ENCODE measurements around the gene CT45A9.
"Not testable (repeated sequence)": the region's sequence is repeated elsewhere in the genome, so short reads cannot be mapped to it uniquely, and the experiment has no call there.

Gene CT45A9

DNA sequence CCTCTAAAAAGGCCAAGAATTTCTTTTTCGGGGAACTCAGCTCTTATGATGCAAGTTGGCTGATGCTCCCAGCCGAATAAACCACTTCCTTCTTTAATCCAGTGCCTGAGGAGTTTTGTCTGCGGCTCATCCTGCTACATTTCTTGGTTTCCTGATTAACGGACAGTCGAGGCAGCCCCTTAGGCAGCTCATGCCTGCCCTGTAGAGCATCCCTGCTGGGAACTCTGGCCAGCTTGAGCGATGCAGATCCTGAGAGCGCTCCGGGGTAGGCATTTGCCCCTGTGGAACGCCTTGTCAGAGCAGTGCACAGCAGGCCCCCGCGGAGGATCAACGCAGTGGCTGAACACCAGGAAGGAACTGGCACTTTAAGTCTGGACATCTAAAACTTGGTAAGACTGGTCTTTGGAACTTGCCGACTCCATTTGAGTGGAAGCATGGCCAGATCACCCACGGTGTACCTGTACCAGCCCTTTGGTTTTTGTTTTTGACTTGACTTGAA, 18.5 kb upstream of the CT45A9 start:
- Histone ChIP-seq H3K36me3 (ENCODE audit: control insufficient read depth, insufficient read depth, low read length) (no peaks in the 10 kb centered on the region), H3K56ac (ENCODE audit: low read length) (no peak overlapping the region), H4K5ac (ENCODE audit: low read length) (no peak overlapping the region), H3K79me2 (ENCODE audit: control insufficient read depth, insufficient read depth, low read length) (no peaks in the 10 kb centered on the region), H3K4ac (ENCODE audit: low read depth, low read length) (no peak overlapping the region), H3K79me1 (ENCODE audit: low read length) (no peaks in the 10 kb centered on the region), H3K23ac (ENCODE audit: low read length) (no peak overlapping the region), H3K4me1 (ENCODE audit: control insufficient read depth, low read depth, low read length) (no peaks in the 10 kb centered on the region), H3K9ac (ENCODE audit: low read length) (no peak overlapping the region), H2BK120ac (ENCODE audit: low read depth, low read length) (no peak overlapping the region), H2BK5ac (ENCODE audit: low read length) (no peak overlapping the region), H3K27me3 (ENCODE audit: insufficient read depth, low read length, poor library complexity) (no peaks in the 10 kb centered on the region), H2BK15ac (replicated peaks; ENCODE audit: low read depth) (no peak overlapping the region), H3K27ac (ENCODE audit: low read depth, low read length) (no peak overlapping the region), H2AK5ac (ENCODE audit: low read length) (no peak overlapping the region), H3K4me2 (ENCODE audit: low read length) (no peak overlapping the region), H3K18ac (ENCODE audit: low read length) (no peak overlapping the region), H4K8ac (ENCODE audit: low read depth, low read length) (no peak overlapping the region), H3K4me3 (ENCODE audit: low read length) (no peak overlapping the region)
- no CpG with 5 or more reads among the region's 14 CpGs for whole genome bisulfite sequencing (ENCODE audit: extremely low coverage, insufficient coverage, low lambda C conversion rate)
- DNase-seq: no peak

DNA sequence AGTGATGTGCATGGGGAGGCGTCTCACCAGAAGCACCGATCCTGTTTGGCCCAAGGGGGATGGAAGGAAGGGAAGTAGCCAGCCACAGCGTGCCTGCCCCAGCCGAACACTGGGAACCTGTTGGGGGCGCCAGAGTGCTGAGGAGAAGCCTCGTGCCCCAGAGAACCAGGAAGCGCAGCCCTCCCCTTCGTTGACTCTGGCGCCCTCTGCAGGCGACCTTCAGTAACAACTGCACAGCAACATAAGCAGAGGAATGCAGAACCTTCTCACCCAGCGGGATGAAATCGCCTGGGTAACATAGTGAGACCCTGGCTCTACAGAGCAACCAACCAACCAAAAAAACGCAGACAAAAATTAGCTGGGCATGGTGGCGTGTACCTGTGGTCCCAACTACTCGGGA, 17.4 kb upstream of the CT45A9 start:
- H3K27me3 ChIP-seq (ENCODE audit: insufficient read depth, low read length, poor library complexity); H3K18ac ChIP-seq (ENCODE audit: low read length); H3K4me2 ChIP-seq (ENCODE audit: low read length); H2AK5ac ChIP-seq (ENCODE audit: low read length); H2BK120ac ChIP-seq (ENCODE audit: low read depth, low read length); H3K4ac ChIP-seq (ENCODE audit: low read depth, low read length); H3K4me3 ChIP-seq (ENCODE audit: low read length); H2BK15ac ChIP-seq (replicated peaks; ENCODE audit: low read depth); H3K9ac ChIP-seq (ENCODE audit: low read length); H3K23ac ChIP-seq (ENCODE audit: low read length); H3K79me2 ChIP-seq (ENCODE audit: control insufficient read depth, insufficient read depth, low read length); H3K56ac ChIP-seq (ENCODE audit: low read length); H3K4me1 ChIP-seq (ENCODE audit: control insufficient read depth, low read depth, low read length); H3K36me3 ChIP-seq (ENCODE audit: control insufficient read depth, insufficient read depth, low read length); H3K79me1 ChIP-seq (ENCODE audit: low read length); H3K27ac ChIP-seq (ENCODE audit: low read depth, low read length); H4K8ac ChIP-seq (ENCODE audit: low read depth, low read length); H4K5ac ChIP-seq (ENCODE audit: low read length); H2BK5ac ChIP-seq (ENCODE audit: low read length): not testable (repeated sequence)
- DNase-seq: peak; percentile 0
- WGBS (ENCODE audit: extremely low coverage, insufficient coverage, low lambda C conversion rate): no CpG with 5 or more reads among the region's 15 CpGs

DNA sequence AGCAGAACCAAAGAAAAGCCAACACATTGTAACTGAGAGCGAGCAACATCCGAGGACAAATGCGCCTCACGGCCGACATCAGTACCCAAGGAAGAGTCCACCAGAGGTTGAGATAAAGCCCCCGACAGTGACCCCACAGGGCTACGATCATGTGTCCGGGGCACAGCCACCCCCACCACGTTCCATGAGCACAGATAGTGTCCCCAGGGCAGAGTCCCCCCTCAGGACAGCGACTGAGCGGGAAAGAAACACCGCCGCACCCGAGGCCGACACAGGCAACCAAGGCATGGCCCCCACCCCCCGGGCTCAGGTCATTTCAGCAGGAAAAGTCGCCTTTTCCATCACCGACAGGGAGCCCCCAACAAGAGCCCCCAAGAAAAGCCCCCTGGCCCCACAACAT, 16.6 kb upstream of the CT45A9 start:
- H2BK15ac ChIP-seq (replicated peaks; ENCODE audit: low read depth); H2BK120ac ChIP-seq (ENCODE audit: low read depth, low read length); H3K56ac ChIP-seq (ENCODE audit: low read length); H3K79me1 ChIP-seq (ENCODE audit: low read length); H3K23ac ChIP-seq (ENCODE audit: low read length); H3K79me2 ChIP-seq (ENCODE audit: control insufficient read depth, insufficient read depth, low read length); DNase-seq; H4K8ac ChIP-seq (ENCODE audit: low read depth, low read length); H3K4me2 ChIP-seq (ENCODE audit: low read length); H3K27ac ChIP-seq (ENCODE audit: low read depth, low read length); H3K27me3 ChIP-seq (ENCODE audit: insufficient read depth, low read length, poor library complexity); H3K4me3 ChIP-seq (ENCODE audit: low read length); H2BK5ac ChIP-seq (ENCODE audit: low read length); H3K18ac ChIP-seq (ENCODE audit: low read length); H3K9ac ChIP-seq (ENCODE audit: low read length); H2AK5ac ChIP-seq (ENCODE audit: low read length); H3K4ac ChIP-seq (ENCODE audit: low read depth, low read length); H4K5ac ChIP-seq (ENCODE audit: low read length); H3K36me3 ChIP-seq (ENCODE audit: control insufficient read depth, insufficient read depth, low read length); H3K4me1 ChIP-seq (ENCODE audit: control insufficient read depth, low read depth, low read length): not testable (repeated sequence)
- no CpG with 5 or more reads among the region's 18 CpGs for WGBS (ENCODE audit: extremely low coverage, insufficient coverage, low lambda C conversion rate)

DNA sequence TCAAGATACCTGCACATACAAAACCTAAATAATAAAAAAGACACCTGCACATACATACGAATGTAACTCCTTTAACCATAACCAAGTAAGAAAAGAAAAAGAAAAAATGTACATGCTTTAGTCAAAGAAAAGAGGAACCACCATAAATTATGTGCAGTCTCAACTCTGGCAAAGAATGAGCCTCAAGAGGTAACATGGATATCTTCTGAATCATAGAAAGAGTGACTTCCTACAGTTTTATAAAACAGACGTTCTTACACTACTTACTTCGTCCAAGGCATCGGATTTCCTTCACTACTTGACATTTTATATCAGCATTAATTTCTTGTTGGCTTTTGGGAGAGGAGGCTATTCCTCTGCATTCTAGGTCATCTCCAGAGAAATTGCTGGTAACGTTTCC, 11.1 kb upstream of the CT45A9 start:
- H3K79me2 ChIP-seq (ENCODE audit: control insufficient read depth, insufficient read depth, low read length); H2BK15ac ChIP-seq (replicated peaks; ENCODE audit: low read depth); H3K9ac ChIP-seq (ENCODE audit: low read length); H3K4me1 ChIP-seq (ENCODE audit: control insufficient read depth, low read depth, low read length); H3K56ac ChIP-seq (ENCODE audit: low read length); H4K5ac ChIP-seq (ENCODE audit: low read length); H3K27ac ChIP-seq (ENCODE audit: low read depth, low read length); H2AK5ac ChIP-seq (ENCODE audit: low read length); H3K4ac ChIP-seq (ENCODE audit: low read depth, low read length); H3K4me3 ChIP-seq (ENCODE audit: low read length); H3K27me3 ChIP-seq (ENCODE audit: insufficient read depth, low read length, poor library complexity); H3K23ac ChIP-seq (ENCODE audit: low read length); H3K79me1 ChIP-seq (ENCODE audit: low read length); H3K18ac ChIP-seq (ENCODE audit: low read length); H4K8ac ChIP-seq (ENCODE audit: low read depth, low read length); H3K4me2 ChIP-seq (ENCODE audit: low read length); H2BK120ac ChIP-seq (ENCODE audit: low read depth, low read length); H2BK5ac ChIP-seq (ENCODE audit: low read length); H3K36me3 ChIP-seq (ENCODE audit: control insufficient read depth, insufficient read depth, low read length); DNase-seq: not testable (repeated sequence)
- whole genome bisulfite sequencing (ENCODE audit: extremely low coverage, insufficient coverage, low lambda C conversion rate): no CpG with 5 or more reads among the region's 5 CpGs

DNA sequence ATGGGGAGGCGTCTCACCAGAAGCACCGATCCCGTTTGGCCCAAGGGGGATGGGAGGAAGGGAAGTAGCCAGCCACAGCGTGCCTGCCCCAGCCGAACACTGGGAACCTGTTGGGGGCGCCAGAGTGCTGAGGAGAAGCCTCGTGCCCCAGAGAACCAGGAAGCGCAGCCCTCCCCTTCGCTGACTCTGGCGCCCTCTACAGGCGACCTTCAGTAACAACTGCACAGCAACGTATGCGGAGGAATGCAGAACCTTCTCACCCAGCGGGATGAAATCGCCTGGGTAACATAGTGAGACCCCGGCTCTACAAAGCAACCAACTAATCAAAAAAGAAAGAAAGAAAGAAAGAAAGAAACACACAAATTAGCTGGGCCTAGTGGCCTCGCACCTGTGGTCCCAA, 17.2 kb downstream of the CT45A9 start, which contains the start of gene CT45A8:
Gene CT45A8, minus strand, starts transcription at position 101 of the 400 bp plus-strand sequence. CDS start 3,755 bp downstream, outside the sequence.
- H3K4ac ChIP-seq (ENCODE audit: low read depth, low read length); H3K79me2 ChIP-seq (ENCODE audit: control insufficient read depth, insufficient read depth, low read length); H2BK5ac ChIP-seq (ENCODE audit: low read length); H3K36me3 ChIP-seq (ENCODE audit: control insufficient read depth, insufficient read depth, low read length); H4K5ac ChIP-seq (ENCODE audit: low read length); H3K27me3 ChIP-seq (ENCODE audit: insufficient read depth, low read length, poor library complexity); H3K27ac ChIP-seq (ENCODE audit: low read depth, low read length); H3K18ac ChIP-seq (ENCODE audit: low read length); DNase-seq; H3K79me1 ChIP-seq (ENCODE audit: low read length); H4K8ac ChIP-seq (ENCODE audit: low read depth, low read length); H3K56ac ChIP-seq (ENCODE audit: low read length); H3K4me2 ChIP-seq (ENCODE audit: low read length); H2BK15ac ChIP-seq (replicated peaks; ENCODE audit: low read depth); H3K4me1 ChIP-seq (ENCODE audit: control insufficient read depth, low read depth, low read length); H3K4me3 ChIP-seq (ENCODE audit: low read length); H3K23ac ChIP-seq (ENCODE audit: low read length); H2BK120ac ChIP-seq (ENCODE audit: low read depth, low read length); H3K9ac ChIP-seq (ENCODE audit: low read length); H2AK5ac ChIP-seq (ENCODE audit: low read length): not testable (repeated sequence)
- no CpG with 5 or more reads among the region's 17 CpGs for WGBS (ENCODE audit: extremely low coverage, insufficient coverage, low lambda C conversion rate)

DNA sequence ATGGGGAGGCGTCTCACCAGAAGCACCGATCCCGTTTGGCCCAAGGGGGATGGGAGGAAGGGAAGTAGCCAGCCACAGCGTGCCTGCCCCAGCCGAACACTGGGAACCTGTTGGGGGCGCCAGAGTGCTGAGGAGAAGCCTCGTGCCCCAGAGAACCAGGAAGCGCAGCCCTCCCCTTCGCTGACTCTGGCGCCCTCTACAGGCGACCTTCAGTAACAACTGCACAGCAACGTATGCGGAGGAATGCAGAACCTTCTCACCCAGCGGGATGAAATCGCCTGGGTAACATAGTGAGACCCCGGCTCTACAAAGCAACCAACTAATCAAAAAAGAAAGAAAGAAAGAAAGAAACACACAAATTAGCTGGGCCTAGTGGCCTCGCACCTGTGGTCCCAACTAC, 34.4 kb downstream of the CT45A9 start, which contains the start of gene CT45A7:
Gene CT45A7, minus strand, starts transcription at position 101 of the 400 bp plus-strand sequence. CDS start 3,747 bp downstream, outside the sequence.
- H3K4me3 ChIP-seq (ENCODE audit: low read length); H3K79me2 ChIP-seq (ENCODE audit: control insufficient read depth, insufficient read depth, low read length); H3K4me1 ChIP-seq (ENCODE audit: control insufficient read depth, low read depth, low read length); H2BK5ac ChIP-seq (ENCODE audit: low read length); H3K27ac ChIP-seq (ENCODE audit: low read depth, low read length); H3K9ac ChIP-seq (ENCODE audit: low read length); H2AK5ac ChIP-seq (ENCODE audit: low read length); H2BK120ac ChIP-seq (ENCODE audit: low read depth, low read length); H4K5ac ChIP-seq (ENCODE audit: low read length); H3K4me2 ChIP-seq (ENCODE audit: low read length); H3K18ac ChIP-seq (ENCODE audit: low read length); H3K27me3 ChIP-seq (ENCODE audit: insufficient read depth, low read length, poor library complexity); H3K23ac ChIP-seq (ENCODE audit: low read length); H3K4ac ChIP-seq (ENCODE audit: low read depth, low read length); H4K8ac ChIP-seq (ENCODE audit: low read depth, low read length); H2BK15ac ChIP-seq (replicated peaks; ENCODE audit: low read depth); H3K56ac ChIP-seq (ENCODE audit: low read length); H3K79me1 ChIP-seq (ENCODE audit: low read length); H3K36me3 ChIP-seq (ENCODE audit: control insufficient read depth, insufficient read depth, low read length); DNase-seq: not testable (repeated sequence)
- no CpG with 5 or more reads among the region's 17 CpGs for WGBS (ENCODE audit: extremely low coverage, insufficient coverage, low lambda C conversion rate)
